Fibroblast of skin of left biceps (primary cell): ENCODE results near the gene QSOX1.
"Not testable (repeated sequence)": the region's sequence is repeated elsewhere in the genome, so short reads cannot be mapped to it uniquely, and the experiment has no call there.

ENCODE experiments used
- DNase-seq, 2 experiments: peaks; one replicate each; pipeline ENCODE4 v3.0.0-alpha.2; 2013; ENCODE audit warnings: low read depth in 2 of 2

Gene QSOX1

GRCh38 chr1:180188684-180189175 is 34.1 kb downstream of the QSOX1 start:
- DNase-seq: no peak

- DNase-seq: no peak
These were observed 35.4 kb downstream of the QSOX1 start for GRCh38 chr1:180190091-180190490.

GRCh38 chr1:180192172-180192571 is 37.5 kb downstream of the QSOX1 start:
- DNase-seq: no peak

- no peak for DNase-seq
These were observed 38.7 kb downstream of the QSOX1 start for GRCh38 chr1:180193141-180194047.

- no peak for DNase-seq
These were observed 39.4 kb downstream of the QSOX1 start for GRCh38 chr1:180194048-180194425.

GRCh38 chr1:180194546-180195207 is 40.0 kb downstream of the QSOX1 start:
- no peak for DNase-seq

GRCh38 chr1:180195401-180195800 is 40.7 kb downstream of the QSOX1 start:
- DNase-seq: no peak

GRCh38 chr1:180195916-180196315 is 41.2 kb downstream of the QSOX1 start:
- DNase-seq: no peak

GRCh38 chr1:180196436-180197003 is 41.9 kb downstream of the QSOX1 start:
- no peak for DNase-seq

- DNase-seq: no peak
These were observed 42.6 kb downstream of the QSOX1 start for GRCh38 chr1:180197231-180197630.

- no peak for DNase-seq
These were observed 43.5 kb downstream of the QSOX1 start for GRCh38 chr1:180198196-180198595.

GRCh38 chr1:180198611-180199010 is 43.9 kb downstream of the QSOX1 start:
- DNase-seq: no peak

GRCh38 chr1:180199018-180199417 is 44.3 kb downstream of the QSOX1 start:
- no peak for DNase-seq

- DNase-seq: no peak
These were observed 47.0 kb downstream of the QSOX1 start for GRCh38 chr1:180201451-180202200.

- not testable (repeated sequence) for DNase-seq
These were observed 47.9 kb downstream of the QSOX1 start for GRCh38 chr1:180202588-180202987.

GRCh38 chr1:180204231-180204630 is 49.6 kb downstream of the QSOX1 start:
- no peak for DNase-seq

- DNase-seq: no peak
These were observed 51.9 kb downstream of the QSOX1 start for GRCh38 chr1:180206581-180206980.

- no peak for DNase-seq
These were observed 53.6 kb downstream of the QSOX1 start for GRCh38 chr1:180208264-180208663.

GRCh38 chr1:180210008-180210620 is 55.4 kb downstream of the QSOX1 start:
- DNase-seq: no peak

- no peak for DNase-seq
These were observed 56.6 kb downstream of the QSOX1 start for GRCh38 chr1:180211156-180211859.

GRCh38 chr1:180211860-180212229 is 57.2 kb downstream of the QSOX1 start:
- no peak for DNase-seq
